Cardiac fibroblast (primary cell): ENCODE data around the gene LRRN2.
"Not testable (repeated sequence)": the region's sequence is repeated elsewhere in the genome, so short reads cannot be mapped to it uniquely, and the experiment has no call there.

Source experiments
- DNase-seq, 2 donors: peaks; one replicate each; pipeline versions ENCODE4 v3.0.0 to v3.0.0-alpha.2; 2010; ENCODE audit warnings: low read depth in 2 of 2
- H3K4me3 ChIP-seq, 2 donors: replicated peaks in 1 of 2; 1 replicate in 1 of 2; 2 replicates in 1 of 2; pipeline ENCODE4 v1.5.1; 2011; ENCODE audit warnings: low read depth in 2 of 2, low read length in 2 of 2, mild to moderate bottlenecking in 2 of 2, moderate library complexity in 1 of 2
- TF ChIP-seq, protein P1 (sequence below): IDR thresholded peaks from one replicate; pipeline ENCODE4 v1.5.1; 2011; ENCODE audit warnings: low read depth, mild to moderate bottlenecking, low read length, inconsistent platforms

Gene LRRN2

GRCh38 chr1:204730826-204731459, 45.4 kb upstream of the LRRN2 start:
- DNase-seq, result no peak
- TF ChIP-seq, protein P1, sequence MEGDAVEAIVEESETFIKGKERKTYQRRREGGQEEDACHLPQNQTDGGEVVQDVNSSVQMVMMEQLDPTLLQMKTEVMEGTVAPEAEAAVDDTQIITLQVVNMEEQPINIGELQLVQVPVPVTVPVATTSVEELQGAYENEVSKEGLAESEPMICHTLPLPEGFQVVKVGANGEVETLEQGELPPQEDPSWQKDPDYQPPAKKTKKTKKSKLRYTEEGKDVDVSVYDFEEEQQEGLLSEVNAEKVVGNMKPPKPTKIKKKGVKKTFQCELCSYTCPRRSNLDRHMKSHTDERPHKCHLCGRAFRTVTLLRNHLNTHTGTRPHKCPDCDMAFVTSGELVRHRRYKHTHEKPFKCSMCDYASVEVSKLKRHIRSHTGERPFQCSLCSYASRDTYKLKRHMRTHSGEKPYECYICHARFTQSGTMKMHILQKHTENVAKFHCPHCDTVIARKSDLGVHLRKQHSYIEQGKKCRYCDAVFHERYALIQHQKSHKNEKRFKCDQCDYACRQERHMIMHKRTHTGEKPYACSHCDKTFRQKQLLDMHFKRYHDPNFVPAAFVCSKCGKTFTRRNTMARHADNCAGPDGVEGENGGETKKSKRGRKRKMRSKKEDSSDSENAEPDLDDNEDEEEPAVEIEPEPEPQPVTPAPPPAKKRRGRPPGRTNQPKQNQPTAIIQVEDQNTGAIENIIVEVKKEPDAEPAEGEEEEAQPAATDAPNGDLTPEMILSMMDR, result no peak

GRCh38 chr1:204729516-204729915, 44.0 kb upstream of the LRRN2 start:
- no peak for DNase-seq
- TF ChIP-seq, protein P1, result no peak
- no peak overlapping the region for H3K4me3 ChIP-seq

More at GRCh38 chr1:204730826-204731459, 45.4 kb upstream of the LRRN2 start:
- H3K4me3 ChIP-seq, result no peak overlapping the region

- no peak for DNase-seq
- TF ChIP-seq, protein P1, result no peak
- no peak overlapping the region for H3K4me3 ChIP-seq
Observed at GRCh38 chr1:204728456-204728855, 42.9 kb upstream of the LRRN2 start.

DNA sequence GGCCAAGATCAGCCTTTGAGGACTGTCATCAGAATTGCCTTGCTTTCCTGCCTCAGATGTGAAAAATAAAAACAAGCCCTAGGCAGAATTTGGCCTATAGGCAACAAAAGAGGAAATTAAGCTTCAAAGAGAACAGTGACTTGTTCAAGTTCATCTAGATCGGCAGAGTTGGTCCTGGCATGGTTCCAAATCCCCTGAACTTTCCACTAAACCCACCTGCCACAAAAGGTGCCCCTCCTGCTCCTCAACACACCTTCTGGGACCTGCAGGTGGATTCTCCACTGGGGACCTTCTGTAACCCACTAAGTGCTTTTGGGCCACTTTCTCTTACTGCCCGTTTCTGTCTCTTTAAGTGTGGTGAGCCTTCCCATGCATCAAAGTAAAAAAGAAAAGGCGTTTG, 42.5 kb upstream of the LRRN2 start:
- no peak overlapping the region for H3K4me3 ChIP-seq
- TF ChIP-seq, protein P1, result no peak
- no peak for DNase-seq

GRCh38 chr1:204727438-204727837, 41.9 kb upstream of the LRRN2 start:
- not testable (repeated sequence) for H3K4me3 ChIP-seq, DNase-seq

GRCh38 chr1:204726478-204726877, 40.9 kb upstream of the LRRN2 start:
- H3K4me3 ChIP-seq, result no peak overlapping the region
- DNase-seq, result peak; percentile 43 to 52
- TF ChIP-seq, protein P1, result no peak

- TF ChIP-seq, protein P1, result no peak
Observed at GRCh38 chr1:204725821-204726448, 40.4 kb upstream of the LRRN2 start.

More at GRCh38 chr1:204725821-204726448, 40.4 kb upstream of the LRRN2 start:
- no peak for DNase-seq
- no peak overlapping the region for H3K4me3 ChIP-seq
